Activated CD8-positive, alpha-beta memory T cell treated with anti-CD3 and anti-CD28 coated beads, Interleukin-2, amount 50 U/mL, for 1 hour (primary cell): ENCODE data around the gene SOWAHB.

Experiments used
- DNase-seq: peaks from one replicate; pipeline ENCODE4 v3.0.0-alpha.2; 2020; ENCODE audit errors: extremely low read depth

The SOWAHB gene

GRCh38 chr4:76897536-76898384, at the start of gene SOWAHB:
Gene SOWAHB (minus strand): TSS chr4:76898144. CDS start chr4:76897849, 295 bp downstream.
- no peak for DNase-seq

- DNase-seq = no peak
Observed at GRCh38 chr4:76947369-76947768, 49.4 kb upstream of the SOWAHB start.

- no peak for DNase-seq
Observed at GRCh38 chr4:76943790-76944189, 45.8 kb upstream of the SOWAHB start.

DNA sequence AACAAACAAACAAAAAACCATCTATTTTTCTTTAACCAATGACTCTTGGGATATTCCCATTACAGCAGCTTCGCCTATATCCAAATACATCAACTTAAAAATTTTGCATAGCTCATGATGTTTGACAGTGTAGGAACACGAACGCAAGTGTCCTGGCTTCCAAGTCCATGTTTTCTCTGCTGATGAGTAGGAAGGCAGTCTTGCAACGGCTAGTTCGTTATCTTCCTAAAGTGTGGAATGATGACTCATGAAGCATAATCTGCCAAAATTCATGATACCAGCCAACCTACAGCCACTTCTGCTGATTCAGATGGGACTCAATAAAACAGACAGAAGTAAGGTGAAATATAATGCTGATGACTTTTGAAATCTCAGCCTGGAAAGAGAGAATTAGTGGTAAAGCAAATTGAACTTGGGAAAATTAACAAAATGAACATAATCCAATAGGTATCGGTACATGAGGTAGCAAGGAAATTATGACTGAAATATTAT, 45.2 kb upstream of the SOWAHB start:
- no peak for DNase-seq

GRCh38 chr4:76939184-76939583, 41.2 kb upstream of the SOWAHB start:
- DNase-seq = no peak

DNA sequence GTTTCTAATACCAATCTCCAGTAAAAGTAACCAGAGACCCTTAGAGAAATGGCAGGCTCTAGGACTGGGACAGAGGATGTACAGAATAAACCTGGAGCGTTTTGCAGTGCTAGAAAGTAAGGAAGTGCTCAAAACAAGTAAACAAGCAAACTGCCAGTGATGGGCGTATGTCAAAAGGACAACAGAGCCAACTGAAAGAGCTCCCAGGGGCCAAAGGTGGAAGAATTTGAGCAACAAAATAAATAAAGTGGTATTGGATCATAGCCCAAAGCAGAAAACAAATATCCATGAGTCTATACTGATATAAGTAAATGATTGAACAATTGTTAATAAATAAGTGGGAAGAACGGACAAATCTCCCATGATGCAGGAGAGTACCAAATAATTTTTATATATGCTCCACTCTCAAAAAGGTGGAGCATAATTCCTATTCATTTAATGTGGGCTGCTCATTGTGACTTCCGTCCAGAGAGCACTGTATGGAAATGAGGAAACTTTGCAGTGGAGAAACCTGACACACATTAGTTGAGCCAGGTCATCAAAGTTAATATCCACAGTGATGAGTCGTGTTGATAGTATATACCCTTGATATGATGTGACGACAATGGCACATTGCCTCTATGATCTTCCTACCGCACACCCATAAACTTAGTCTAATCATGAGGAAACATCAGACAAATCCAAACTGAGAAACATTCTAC, 33.8 kb upstream of the SOWAHB start:
- DNase-seq = no peak

DNA sequence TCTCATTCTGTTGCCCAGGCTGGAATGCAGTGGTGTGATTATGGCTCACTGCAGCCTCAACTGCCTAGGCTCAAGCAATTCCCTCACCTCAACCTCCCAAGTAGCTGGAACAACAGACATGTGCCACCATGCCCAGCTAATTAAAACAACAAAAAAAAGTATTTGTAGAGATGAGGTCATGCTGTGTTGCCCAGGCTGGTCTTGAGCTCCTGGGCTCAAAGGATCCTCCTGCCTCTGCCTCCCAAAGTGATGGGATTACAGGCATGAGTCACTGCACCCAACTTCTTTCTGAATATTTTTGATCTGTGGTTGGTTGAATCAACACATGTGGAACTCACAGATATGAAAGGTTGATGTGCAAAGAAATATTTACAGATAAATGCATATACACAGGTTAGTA, 33.1 kb upstream of the SOWAHB start:
- DNase-seq = no peak

- DNase-seq = no peak
Observed at GRCh38 chr4:76930685-76931084, 32.7 kb upstream of the SOWAHB start.

- DNase-seq = no peak
Observed at GRCh38 chr4:76926841-76927240, 28.9 kb upstream of the SOWAHB start.

- DNase-seq = no peak
Observed at GRCh38 chr4:76923619-76924357, 25.8 kb upstream of the SOWAHB start.

DNA sequence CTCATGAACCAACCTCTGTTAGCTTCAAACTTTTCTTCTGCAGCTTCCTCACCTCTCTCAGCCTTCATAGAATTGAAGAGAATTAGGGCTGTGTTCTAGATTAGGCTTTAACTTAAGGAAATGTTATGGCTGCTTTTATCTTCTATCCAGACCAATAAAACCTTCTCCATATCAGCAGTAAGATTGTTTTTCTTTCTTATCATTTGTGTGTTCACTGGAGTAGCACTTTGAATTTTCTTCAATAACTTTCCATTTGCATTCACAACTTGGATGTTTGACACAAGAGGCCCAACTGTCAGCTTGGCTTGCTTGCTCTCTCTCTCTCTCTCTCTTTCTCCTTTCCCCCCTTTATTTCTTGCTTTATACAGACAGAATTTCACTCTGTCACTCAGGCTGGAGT, 22.8 kb upstream of the SOWAHB start:
- DNase-seq = no peak

DNA sequence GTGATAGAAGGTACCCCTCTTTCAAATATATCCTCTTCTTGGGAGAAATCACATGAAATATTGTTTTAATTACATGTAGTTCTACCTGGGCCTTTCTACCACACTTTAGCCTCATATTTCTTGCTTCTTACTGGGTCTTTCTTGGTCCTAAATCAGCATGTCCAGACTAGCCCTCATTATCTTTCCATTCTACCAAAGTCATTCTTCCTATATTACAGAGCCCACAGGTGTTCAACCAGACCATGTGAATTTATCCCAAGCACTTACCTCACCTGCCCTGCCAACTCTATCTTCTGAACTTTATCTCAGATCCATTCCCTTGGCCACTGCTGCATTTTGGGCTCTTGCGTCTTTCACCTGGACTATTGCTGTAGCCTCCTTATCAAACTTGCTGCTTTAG, 11.8 kb upstream of the SOWAHB start:
- DNase-seq = no peak

- no peak for DNase-seq
Observed at GRCh38 chr4:76905521-76905920, 7.6 kb upstream of the SOWAHB start.

- DNase-seq = no peak
Observed at GRCh38 chr4:76904646-76905190, 6.8 kb upstream of the SOWAHB start.

- DNase-seq = no peak
Observed at GRCh38 chr4:76902233-76902890, 4.4 kb upstream of the SOWAHB start.

GRCh38 chr4:76898949-76899645, 1.2 kb upstream of the SOWAHB start:
- no peak for DNase-seq

- DNase-seq = no peak
Observed at GRCh38 chr4:76898385-76898692, 395 bp upstream of the SOWAHB start.

DNA sequence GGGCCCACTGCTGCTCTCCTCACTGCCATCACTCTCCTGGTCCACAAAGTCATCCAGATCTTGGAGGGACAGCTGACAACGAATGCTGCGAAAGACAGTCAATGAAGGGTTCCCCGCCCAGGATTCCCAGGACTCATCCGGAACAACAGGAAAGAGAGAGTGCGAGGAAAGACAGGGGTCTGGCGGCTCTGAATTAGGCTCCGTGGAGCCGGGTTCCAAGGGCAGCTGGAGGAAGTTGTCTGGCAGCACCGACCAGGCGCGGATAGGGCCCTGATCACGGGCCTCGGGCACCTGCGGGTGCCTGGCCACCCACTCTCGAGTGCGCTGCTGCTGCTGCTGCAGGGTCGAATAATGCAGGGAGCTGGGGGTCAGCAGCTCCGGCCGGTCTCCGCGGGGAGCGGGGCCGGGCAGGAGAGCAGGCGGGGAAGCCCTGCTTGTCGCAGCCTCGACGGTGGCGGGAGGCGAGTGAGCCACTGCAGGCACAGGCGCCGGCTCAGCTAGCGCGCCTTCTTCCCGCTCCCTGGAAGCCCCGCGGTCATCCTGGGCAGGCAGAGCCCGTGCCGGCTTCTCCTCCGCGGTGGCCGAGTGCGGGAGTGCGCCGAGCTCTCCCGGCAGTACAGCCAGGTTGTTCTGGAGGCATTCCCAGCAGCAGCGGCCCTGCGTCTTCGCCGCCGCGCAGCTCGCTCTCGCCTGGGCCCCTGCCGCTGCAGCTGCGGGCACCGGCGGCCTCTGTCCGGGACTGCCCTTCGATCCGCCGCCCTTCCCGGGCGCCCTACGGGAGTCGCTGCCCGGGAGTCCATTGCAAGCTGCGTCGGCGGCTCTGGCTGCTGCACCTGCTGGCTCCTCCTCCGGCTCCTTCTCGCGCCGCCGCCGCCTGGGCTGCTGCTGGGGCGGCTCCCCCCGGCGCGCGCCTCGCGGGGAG, 1.1 kb downstream of the SOWAHB start:
- no peak for DNase-seq

DNA sequence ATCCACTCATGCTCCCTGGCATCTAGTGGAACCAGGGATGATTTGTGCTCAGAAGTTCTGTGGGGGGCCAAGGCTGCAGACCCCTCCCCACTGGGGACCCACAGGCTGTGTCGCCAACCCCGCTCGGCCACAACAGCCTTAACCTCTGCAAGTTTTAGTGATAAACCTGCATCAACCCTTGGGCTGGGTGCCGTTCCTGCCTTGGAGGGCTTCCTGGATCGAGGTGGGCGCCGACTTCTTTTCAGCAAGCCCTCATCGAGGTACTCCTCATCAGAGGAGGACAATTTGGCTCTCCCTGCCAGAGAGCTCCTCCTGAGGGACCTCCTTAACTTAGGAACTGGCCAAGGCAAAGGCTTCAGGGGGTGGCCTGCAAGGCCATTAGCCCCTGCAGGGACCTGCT, 1.9 kb downstream of the SOWAHB start:
- no peak for DNase-seq

- no peak for DNase-seq
Observed at GRCh38 chr4:76895619-76896018, 2.3 kb downstream of the SOWAHB start.
